ENCODE results near the gene FAM217A.
A peak's percentile ranks its signal among the peaks of the same experiment; 100 is the strongest.

The FAM217A gene

GRCh38 chr6:4020822-4021132 lies 58.2 kb downstream of the FAM217A start:
- Histone ChIP-seq H3F3A (ENCODE audit: insufficient read depth, low read length) (no peaks in the 10 kb centered on the region), H3K79me2 (ENCODE audit: insufficient read depth, low read length) (peaks cover 62% of the 10 kb centered on the region), H3K9me2 (ENCODE audit: low read depth, low read length) (no peaks in the 10 kb centered on the region), H4K20me1 (ENCODE audit: insufficient read depth, low read length) (no peaks in the 10 kb centered on the region), H3K4me1 (ENCODE audit: insufficient read depth, low read length, severe bottlenecking) (peaks cover 65% of the 10 kb centered on the region), H3K4me3 (ENCODE audit: low read depth, low read length, poor library complexity, severe bottlenecking) (peak overlapping the region; percentile 94), H3K36me3 (ENCODE audit: insufficient read depth, low read length) (peaks cover 20% of the 10 kb centered on the region; the same call in 1 of the 2 replicates), H2AFZ (ENCODE audit: low read length) (no peak overlapping the region), H3K9me3 (ENCODE audit: low read length) (no peaks in the 10 kb centered on the region), H3K4me2 (ENCODE audit: low read length) (peak overlapping the region; percentile 90), H3K27ac (ENCODE audit: low read depth, low read length, poor library complexity, severe bottlenecking) (peak overlapping the region; percentile 84), H3K27me3 (ENCODE audit: insufficient read depth, low read length) (no peaks in the 10 kb centered on the region), H3K9ac (ENCODE audit: low read length) (peak overlapping the region; percentile 85)
- TF ChIP-seq EZH2 (IDR thresholded peaks at IDR 0.05; ENCODE audit: borderline replicate concordance, low read length), result no peak
- no peak for TF ChIP-seq CTCF (IDR thresholded peaks at IDR 0.05; ENCODE audit: low read length)

- Histone ChIP-seq H3K79me2 (ENCODE audit: insufficient read depth, low read length) (peaks cover 62% of the 10 kb centered on the region), H3K9me3 (ENCODE audit: low read length) (no peaks in the 10 kb centered on the region), H3K27ac (ENCODE audit: low read depth, low read length, poor library complexity, severe bottlenecking) (peak overlapping the region; percentile 96), H4K20me1 (ENCODE audit: insufficient read depth, low read length) (no peaks in the 10 kb centered on the region), H3K9me2 (ENCODE audit: low read depth, low read length) (no peaks in the 10 kb centered on the region), H3K4me3 (ENCODE audit: low read depth, low read length, poor library complexity, severe bottlenecking) (peak overlapping the region; percentile 68), H2AFZ (ENCODE audit: low read length) (peak overlapping the region; percentile 35; the same call in 1 of the 2 replicates), H3K4me2 (ENCODE audit: low read length) (peak overlapping the region; percentile 96), H3K4me1 (ENCODE audit: insufficient read depth, low read length, severe bottlenecking) (peaks cover 50% of the 10 kb centered on the region), H3K9ac (ENCODE audit: low read length) (peak overlapping the region; percentile 76), H3K27me3 (ENCODE audit: insufficient read depth, low read length) (no peaks in the 10 kb centered on the region), H3K36me3 (ENCODE audit: insufficient read depth, low read length) (peaks cover 22% of the 10 kb centered on the region), H3F3A (ENCODE audit: insufficient read depth, low read length) (no peaks in the 10 kb centered on the region)
- no peak for TF ChIP-seq CTCF (IDR thresholded peaks at IDR 0.05; ENCODE audit: low read length)
- TF ChIP-seq EZH2 (IDR thresholded peaks at IDR 0.05; ENCODE audit: borderline replicate concordance, low read length), result no peak
Measured at GRCh38 chr6:4018924-4019236, 60.1 kb downstream of the FAM217A start.

Data from OCI-LY1 (cell line).